Tibial nerve (tissue), 4 donors: ENCODE measurements around the gene PGA3.

Experiments
- CTCF ChIP-seq, 5 experiments: fragments of 200-600 bp in 3 of 5; fragments of 450-650 bp in 2 of 5; sonication (generic) in 3 of 5; IDR thresholded peaks; one replicate each; pipeline ENCODE4 v1.5.1; 2016 to 2019; ENCODE audit warnings: antibody characterized with exemption in 5 of 5, mild to moderate bottlenecking in 3 of 5, moderate library complexity in 2 of 5
- EP300 ChIP-seq, 2 donors: sonication (generic); formaldehyde crosslinking; IDR thresholded peaks; one replicate each; pipeline ENCODE4 v1.6.1; 2017; ENCODE audit warnings: antibody characterized with exemption in 2 of 2, mild to moderate bottlenecking in 1 of 2
- POLR2A ChIP-seq, 2 donors: fragments of 450-650 bp; IDR thresholded peaks; one replicate each; pipeline ENCODE4 v1.6.1; 2017; ENCODE audit warnings: antibody characterized with exemption in 2 of 2, mild to moderate bottlenecking in 2 of 2, moderate library complexity in 2 of 2

GRCh38 chr11:61187505-61188130 is 15.7 kb upstream of the PGA3 start:
- TF ChIP-seq CTCF (IDR thresholded peaks at IDR 0.05) (peak; percentile 76 to 92 (median 83)), POLR2A (IDR thresholded peaks at IDR 0.05) (no peak), EP300 (IDR thresholded peaks at IDR 0.05) (no peak)
